ENCODE data around the gene APOOL.

DNA sequence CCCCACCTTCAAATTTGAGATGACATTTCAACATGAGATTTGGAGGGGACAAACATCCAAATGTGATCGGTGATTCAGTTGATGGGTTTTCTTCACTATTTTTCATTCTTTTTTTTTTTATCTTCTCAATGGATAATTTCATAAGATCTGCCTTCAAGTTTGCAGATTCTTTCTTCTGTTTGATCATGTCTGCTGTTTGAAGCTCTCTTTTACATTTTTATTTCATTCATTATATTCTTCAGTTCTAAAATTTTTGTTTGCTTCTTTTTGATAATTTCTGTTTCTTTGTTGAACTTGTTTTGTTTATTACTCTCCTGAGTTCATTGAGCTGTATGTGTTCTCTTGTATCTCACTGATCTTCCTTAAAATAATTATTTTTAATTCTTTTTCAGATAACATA is 14.8 kb downstream of the APOOL start:
- TF ChIP-seq EZH2 (IDR thresholded peaks at IDR 0.05; ENCODE audit: borderline replicate concordance, low read depth, low read length, severe bottlenecking) (no peak), MAX (IDR thresholded peaks at IDR 0.05; ENCODE audit: insufficient read depth, insufficient read length) (no peak)

Data from endothelial cell of umbilical vein (primary cell).